Endothelial cell of umbilical vein (primary cell): ENCODE data around the gene ACER3.

Source experiments
- CTCF ChIP-seq, 2 donors: IDR thresholded peaks; 1 replicate in 1 of 2; 2 replicates in 1 of 2; pipeline ENCODE4 v1.5.1; 2011; ENCODE audit warnings: low read length in 2 of 2, mild to moderate bottlenecking in 2 of 2, moderate library complexity in 2 of 2, control low read depth in 1 of 2, inconsistent platforms in 1 of 2, low read depth in 1 of 2; ENCODE audit not compliant: insufficient read depth in 1 of 2; ENCODE audit errors: extremely low read depth in 1 of 2
- EZH2 ChIP-seq: IDR thresholded peaks from 2 replicates; pipeline ENCODE4 v1.6.1; 2012; ENCODE audit warnings: borderline replicate concordance, low read depth, mild to moderate bottlenecking, moderate library complexity, low read length, inconsistent platforms; ENCODE audit not compliant: severe bottlenecking
- FOS ChIP-seq: IDR thresholded peaks from 2 replicates; pipeline ENCODE4 v1.6.1; 2011; ENCODE audit warnings: mild to moderate bottlenecking, low read length, moderate library complexity, borderline replicate concordance; ENCODE audit not compliant: insufficient read depth
- JUN ChIP-seq: IDR thresholded peaks from 2 replicates; pipeline ENCODE4 v1.6.1; 2011; ENCODE audit warnings: borderline replicate concordance, low read depth; ENCODE audit not compliant: insufficient read length, insufficient read depth
- MAX ChIP-seq: IDR thresholded peaks from 2 replicates; pipeline ENCODE4 v1.6.1; 2011; ENCODE audit not compliant: insufficient read depth, insufficient read length
- MYC ChIP-seq: IDR thresholded peaks from one replicate; pipeline ENCODE4 v1.6.1; 2011; ENCODE audit warnings: mild to moderate bottlenecking, low read depth, low read length
- POLR2A ChIP-seq: IDR thresholded peaks from 2 replicates; pipeline ENCODE4 v1.6.1; 2012; ENCODE audit warnings: low read depth, mild to moderate bottlenecking, control low read depth, low read length
- POLR2AphosphoS5 ChIP-seq: IDR thresholded peaks from 2 replicates; pipeline ENCODE4 v1.6.1; 2012; ENCODE audit warnings: low read depth, mild to moderate bottlenecking, control low read depth, low read length, moderate library complexity; ENCODE audit not compliant: insufficient read depth

- TF ChIP-seq POLR2A: no peak
- TF ChIP-seq MYC: no peak
- TF ChIP-seq EZH2: no peak
- TF ChIP-seq CTCF (IDR thresholded peaks at IDR 0.05; ENCODE audit: extremely low read depth in 1 of 2, insufficient read depth in 1 of 2, low read depth in 1 of 2, low read length in 2 of 2): no peak
- TF ChIP-seq JUN: no peak
- no peak for TF ChIP-seq POLR2AphosphoS5
- TF ChIP-seq MAX: no peak
- no peak for TF ChIP-seq FOS
Measured at GRCh38 chr11:77059806-77060205, 199.1 kb downstream of the ACER3 start.
